GM12878 (cell line): ENCODE measurements around the gene PCDHB16.
"Not testable (repeated sequence)": the region's sequence is repeated elsewhere in the genome, so short reads cannot be mapped to it uniquely, and the experiment has no call there.

Experiments
- CBFB ChIP-seq: IDR thresholded peaks from 2 replicates; pipeline ENCODE4 v1.6.1; 2016; ENCODE audit warnings: antibody characterized with exemption, low read depth
- CTCF ChIP-seq, 3 experiments: IDR thresholded peaks in 2 of 3; conservative IDR thresholded peaks in 1 of 3; 2 replicates each; pipeline ENCODE4 v1.5.1; 2011; ENCODE audit warnings: low read depth in 3 of 3, low read length in 3 of 3, mild to moderate bottlenecking in 3 of 3, control low read depth in 2 of 3, moderate library complexity in 2 of 3, inconsistent platforms in 1 of 3, mixed read lengths in 1 of 3; ENCODE audit not compliant: control insufficient read depth in 2 of 3, insufficient read depth in 1 of 3; ENCODE audit errors: extremely low read depth in 1 of 3
- EP300 ChIP-seq, 2 experiments: fragments of 150-350 bp in 1 of 2; IDR thresholded peaks; 2 replicates each; pipeline ENCODE4 v1.6.1; 2011 to 2012; ENCODE audit warnings: low read depth in 2 of 2, low read length in 2 of 2, borderline replicate concordance in 1 of 2, improper control_type of control experiment in 1 of 2, inconsistent platforms in 1 of 2; ENCODE audit not compliant: control insufficient read depth in 1 of 2
- EZH2 ChIP-seq: IDR thresholded peaks from 2 replicates; pipeline ENCODE4 v1.6.1; 2012; ENCODE audit warnings: low read depth, mild to moderate bottlenecking, control low read depth, inconsistent platforms, low read length, borderline replicate concordance; ENCODE audit not compliant: control insufficient read depth
- MEF2A ChIP-seq: IDR thresholded peaks from 2 replicates; pipeline ENCODE4 v1.6.1; 2011; ENCODE audit warnings: low read depth, mild to moderate bottlenecking, low read length, moderate library complexity; ENCODE audit not compliant: insufficient read depth
- NR2C2 ChIP-seq: IDR thresholded peaks from 2 replicates; pipeline ENCODE4 v1.6.1; 2011; ENCODE audit warnings: borderline replicate concordance, low read depth; ENCODE audit not compliant: control insufficient read depth, insufficient read length
- POLR2AphosphoS5 ChIP-seq: IDR thresholded peaks from 2 replicates; pipeline ENCODE4 v1.6.1; 2011; ENCODE audit warnings: mild to moderate bottlenecking, low read length, inconsistent platforms
- SIN3A ChIP-seq: IDR thresholded peaks from 2 replicates; pipeline ENCODE4 v1.6.1; 2012; ENCODE audit warnings: low read depth, low read length, improper control_type of control experiment
- TARDBP ChIP-seq: IDR thresholded peaks from 2 replicates; pipeline ENCODE4 v1.6.1; 2016; ENCODE audit warnings: borderline replicate concordance
- ZNF24 ChIP-seq: fragments of 450-650 bp; IDR thresholded peaks from 2 replicates; pipeline ENCODE4 v1.6.1; 2017; ENCODE audit warnings: antibody characterized with exemption, mild to moderate bottlenecking

- not testable (repeated sequence) for TF ChIP-seq ZNF24; TARDBP; EP300 (IDR thresholded peaks at IDR 0.05; ENCODE audit: borderline replicate concordance in 1 of 2, control insufficient read depth in 1 of 2, low read depth in 2 of 2, low read length in 2 of 2); POLR2AphosphoS5; SIN3A; CBFB; MEF2A; NR2C2; EZH2; CTCF (IDR thresholded peaks at IDR 0.05 in 2 of 3, conservative IDR thresholded peaks at IDR 0.05 in 1 of 3; ENCODE audit: control insufficient read depth in 2 of 3, extremely low read depth in 1 of 3, insufficient read depth in 1 of 3, low read depth in 3 of 3, low read length in 3 of 3)
Observed at GRCh38 chr5:141189131-141189530, 6.9 kb downstream of the PCDHB16 start.
